Keratinocyte (primary cell): ENCODE measurements around the gene CREB5.

Experiments
- CTCF ChIP-seq, 3 experiments: IDR thresholded peaks in 1 of 3; conservative IDR thresholded peaks in 1 of 3; optimal IDR thresholded peaks in 1 of 3; 2 replicates in 2 of 3; 3 replicates in 1 of 3; pipeline versions ENCODE3 to v1.5.1; 2011; ENCODE audit warnings: low read length in 3 of 3, mild to moderate bottlenecking in 3 of 3, moderate library complexity in 2 of 3, control low read depth in 1 of 3, inconsistent platforms in 1 of 3; ENCODE audit not compliant: insufficient read depth in 2 of 3; ENCODE audit errors: extremely low read depth in 1 of 3
- EZH2 ChIP-seq: IDR thresholded peaks from one replicate; pipeline ENCODE4 v1.6.1; 2012; ENCODE audit warnings: inconsistent platforms, mild to moderate bottlenecking, low read length, moderate library complexity

GRCh38 chr7:28704706-28705105, 292.4 kb downstream of the CREB5 start:
- TF ChIP-seq CTCF (optimal IDR thresholded peaks at IDR 0.05 in 1 of 3, IDR thresholded peaks at IDR 0.05 in 1 of 3, conservative IDR thresholded peaks at IDR 0.05 in 1 of 3; ENCODE audit: extremely low read depth in 1 of 3, insufficient read depth in 2 of 3, low read length in 3 of 3): no peak
- TF ChIP-seq EZH2: no peak
